Astrocyte of the cerebellum (primary cell): ENCODE results near the gene MAP4K3.

Experiments used
- DNase-seq: peaks from one replicate; pipeline ENCODE4 v3.0.0-alpha.2; 2011; ENCODE audit warnings: low read depth
- H3K4me3 ChIP-seq: 2 replicates; pipeline ENCODE4 v1.5.1; 2011; ENCODE audit warnings: mild to moderate bottlenecking, low read depth, low read length, moderate library complexity
- in situ Hi-C: cut with HindIII; loops from 2 replicates; pipeline ENCODE4 v1.10.0; 2017; ENCODE audit warnings: low sequenced_read_pairs
- TF ChIP-seq, protein P1 (sequence below): IDR thresholded peaks from 2 replicates; pipeline ENCODE4 v1.5.1; 2012; ENCODE audit warnings: low read length, low read depth, moderate library complexity, mild to moderate bottlenecking; ENCODE audit errors: missing control alignments

Gene MAP4K3

DNA sequence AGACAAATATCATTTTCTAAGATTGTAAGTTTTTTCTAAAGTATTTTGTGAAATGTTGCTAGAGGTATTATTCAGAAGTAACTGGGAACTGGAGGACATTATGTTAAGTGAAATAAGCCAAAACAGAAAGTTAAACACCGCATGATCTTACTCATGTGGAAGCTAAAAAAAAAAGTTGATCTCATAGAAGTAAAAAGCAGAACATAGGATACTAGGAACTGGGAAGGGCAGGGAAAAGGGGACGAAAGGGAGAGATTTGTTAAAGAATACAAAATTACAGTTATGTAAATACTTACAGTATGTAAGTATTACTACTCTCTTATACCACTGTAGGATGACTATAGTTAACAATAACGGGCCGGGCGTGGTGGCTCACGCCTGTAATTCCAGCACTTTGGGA, 146.7 kb downstream of the MAP4K3 start:
- H3K4me3 ChIP-seq = no peak overlapping the region
- TF ChIP-seq, protein P1, sequence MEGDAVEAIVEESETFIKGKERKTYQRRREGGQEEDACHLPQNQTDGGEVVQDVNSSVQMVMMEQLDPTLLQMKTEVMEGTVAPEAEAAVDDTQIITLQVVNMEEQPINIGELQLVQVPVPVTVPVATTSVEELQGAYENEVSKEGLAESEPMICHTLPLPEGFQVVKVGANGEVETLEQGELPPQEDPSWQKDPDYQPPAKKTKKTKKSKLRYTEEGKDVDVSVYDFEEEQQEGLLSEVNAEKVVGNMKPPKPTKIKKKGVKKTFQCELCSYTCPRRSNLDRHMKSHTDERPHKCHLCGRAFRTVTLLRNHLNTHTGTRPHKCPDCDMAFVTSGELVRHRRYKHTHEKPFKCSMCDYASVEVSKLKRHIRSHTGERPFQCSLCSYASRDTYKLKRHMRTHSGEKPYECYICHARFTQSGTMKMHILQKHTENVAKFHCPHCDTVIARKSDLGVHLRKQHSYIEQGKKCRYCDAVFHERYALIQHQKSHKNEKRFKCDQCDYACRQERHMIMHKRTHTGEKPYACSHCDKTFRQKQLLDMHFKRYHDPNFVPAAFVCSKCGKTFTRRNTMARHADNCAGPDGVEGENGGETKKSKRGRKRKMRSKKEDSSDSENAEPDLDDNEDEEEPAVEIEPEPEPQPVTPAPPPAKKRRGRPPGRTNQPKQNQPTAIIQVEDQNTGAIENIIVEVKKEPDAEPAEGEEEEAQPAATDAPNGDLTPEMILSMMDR = no peak
- in situ Hi-C loops = no loop called here
- DNase-seq = no peak

DNA sequence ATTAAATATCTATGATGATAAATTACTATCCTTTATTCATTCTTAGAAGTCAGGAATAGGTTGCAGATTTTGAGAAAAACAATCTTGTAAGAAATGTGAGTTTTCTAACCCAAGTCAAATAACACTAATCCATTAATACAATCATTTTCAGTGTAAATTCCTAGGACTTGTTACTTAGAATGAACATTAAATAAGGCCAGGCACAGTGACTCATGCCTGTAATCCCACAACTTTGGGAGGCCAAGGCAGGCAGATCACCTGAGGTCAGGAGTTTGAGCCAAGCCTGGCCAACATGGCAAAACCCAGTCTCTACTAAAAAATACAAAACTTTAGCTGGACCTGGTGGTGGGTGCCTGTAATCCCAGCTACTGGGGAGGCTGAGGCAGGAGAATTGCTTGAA, 147.5 kb downstream of the MAP4K3 start:
- H3K4me3 ChIP-seq = no peak overlapping the region
- peak; percentile 18 for DNase-seq
- TF ChIP-seq, protein P1 = no peak
- in situ Hi-C loops = no loop called here

DNA sequence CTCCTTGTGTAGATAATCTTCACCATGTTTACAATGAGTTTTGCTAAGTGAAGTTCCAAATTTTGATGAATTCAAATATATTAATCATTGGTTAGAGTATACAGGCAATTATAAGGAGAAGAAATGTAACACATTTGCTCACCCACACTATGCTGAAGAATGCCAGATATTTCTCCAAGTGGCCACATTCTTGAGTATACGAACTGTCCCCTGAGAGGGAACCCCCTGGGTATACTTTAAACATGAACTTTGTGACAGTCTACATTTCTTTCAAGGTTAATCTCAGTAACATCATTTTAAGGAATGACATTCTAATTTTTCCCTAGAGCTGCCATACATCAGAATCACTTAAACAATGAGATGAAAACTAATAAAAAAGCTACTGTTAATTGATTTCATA, 153.5 kb downstream of the MAP4K3 start:
- in situ Hi-C loops = no loop called here
- TF ChIP-seq, protein P1 = no peak
- DNase-seq = no peak
- no peak overlapping the region for H3K4me3 ChIP-seq

DNA sequence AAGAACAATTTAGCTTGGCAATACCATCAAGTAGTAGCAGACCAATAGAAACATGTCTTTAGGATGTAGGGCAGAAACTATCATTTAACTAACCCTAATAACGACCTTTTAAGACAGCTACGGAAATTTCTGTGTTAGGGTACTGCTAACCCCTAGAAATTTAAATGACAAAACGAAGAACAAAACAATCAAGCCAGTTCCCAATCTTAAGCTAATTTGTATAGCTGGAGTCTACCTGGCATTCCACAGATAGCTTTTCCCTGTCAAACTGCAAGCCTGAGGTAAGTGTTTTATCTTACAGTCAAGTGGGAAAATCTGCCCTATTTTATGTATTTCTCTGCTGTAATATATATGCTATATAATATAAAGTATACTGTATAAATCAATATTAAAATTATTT, 155.7 kb downstream of the MAP4K3 start:
- TF ChIP-seq, protein P1 = no peak
- in situ Hi-C loops = no loop called here

DNA sequence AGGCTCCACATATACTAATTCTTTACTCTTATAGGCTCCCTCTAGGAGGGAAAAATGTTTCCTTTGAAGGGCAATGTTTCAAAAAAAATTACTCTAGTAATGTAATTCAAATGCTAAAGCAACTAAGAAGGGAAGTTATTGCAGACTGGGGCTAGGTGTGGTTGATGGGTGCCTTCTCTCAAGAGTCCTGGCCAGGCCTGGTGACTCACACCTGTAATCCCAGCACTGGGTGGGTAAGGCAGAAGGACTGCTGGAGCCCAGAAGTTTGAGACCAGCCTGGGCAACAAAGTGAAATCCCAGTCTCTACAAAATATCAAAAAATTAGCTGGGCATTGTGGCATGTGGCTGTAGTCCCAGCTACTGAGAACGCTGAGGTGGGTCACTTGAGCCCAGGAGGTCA, 162.1 kb downstream of the MAP4K3 start:
- in situ Hi-C loops = no loop called here
- H3K4me3 ChIP-seq = no peak overlapping the region
- no peak for DNase-seq
- TF ChIP-seq, protein P1 = no peak

More for the DNA sequence above, 155.7 kb downstream of the MAP4K3 start:
- H3K4me3 ChIP-seq = no peak overlapping the region
- no peak for DNase-seq

DNA sequence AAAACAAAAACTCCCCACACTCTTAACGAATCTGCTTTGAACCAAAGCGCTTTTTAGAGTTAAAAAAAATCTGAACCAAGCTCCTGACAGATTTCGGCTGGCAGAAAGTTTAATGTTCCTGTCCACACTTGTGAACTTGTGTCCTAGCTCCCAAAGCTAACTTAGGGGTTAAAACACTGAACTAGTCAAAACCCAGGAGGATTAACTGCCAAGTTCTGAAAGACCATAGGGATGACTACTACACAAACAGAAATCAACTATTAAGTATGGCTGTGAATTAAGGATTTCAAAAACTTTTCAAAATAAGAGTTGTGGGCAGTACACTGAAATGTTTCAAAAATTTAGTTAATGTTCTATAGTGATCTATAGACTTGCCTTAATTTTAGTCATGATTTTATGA, 167.1 kb downstream of the MAP4K3 start:
- H3K4me3 ChIP-seq = no peak overlapping the region
- no peak for DNase-seq
- in situ Hi-C loops = no loop called here
- TF ChIP-seq, protein P1 = no peak

DNA sequence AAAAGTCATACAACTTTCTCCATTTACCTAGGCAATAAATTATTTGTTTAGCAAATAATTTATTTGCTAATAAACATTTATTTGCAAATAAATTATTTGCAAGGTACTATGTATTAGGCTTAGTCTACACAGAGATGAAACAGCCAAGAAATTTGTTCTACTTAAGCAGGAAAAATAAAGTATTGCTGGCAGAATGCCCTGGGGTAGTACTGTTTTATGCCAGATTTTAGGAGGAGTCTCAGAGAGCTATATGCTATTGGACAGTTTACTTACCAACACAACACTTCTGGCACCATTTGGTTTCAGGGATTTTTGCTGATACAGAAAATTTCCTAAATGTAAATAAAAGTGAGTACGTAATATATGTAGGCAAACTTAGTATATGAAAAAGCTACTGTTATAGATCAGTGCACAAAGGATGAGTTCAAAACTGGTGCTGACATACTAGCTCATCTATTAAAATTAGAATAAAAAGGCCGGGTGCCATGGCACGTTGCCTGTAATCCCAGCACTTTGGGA, 170.1 kb downstream of the MAP4K3 start:
- in situ Hi-C loops = no loop called here
- H3K4me3 ChIP-seq = no peak overlapping the region
- TF ChIP-seq, protein P1 = no peak
- peak; percentile 3 for DNase-seq
